MCF 10A (cell line): ENCODE results near the gene WWTR1. TPM values are rescaled to one million over a fixed set of nuclear protein-coding genes. Genes with fewer than 3 reads are reported as not detected.

ENCODE experiments used
- BruUV-seq: library from RNA; stranded (reverse); fragments of 400-500 nt; replicated peaks from 2 replicates; lab custom pipeline; 2021; lab: Mats Ljungman, UMichigan
- CTCF ChIA-PET: fragments of 300-600 bp; sonication (Branson Sonifier 250); formaldehyde crosslinking; extraction: SDS; loops from one replicate; lab custom pipeline; 2021; ENCODE audit warnings: antibody characterized with exemption, inconsistent platforms; lab: Yijun Ruan, JAX
- POLR2A ChIA-PET: fragments of 300-600, 350-650 bp; sonication (Branson Sonifier 250); formaldehyde crosslinking; extraction: SDS; loops from one replicate; lab custom pipeline; 2020; ENCODE audit warnings: antibody characterized with exemption, inconsistent platforms; lab: Yijun Ruan, JAX
- DNase-seq: peaks from one replicate; pipeline ENCODE4 v3.0.0-alpha.2; 2018; ENCODE audit not compliant: unreplicated experiment
- H3K27ac Mint-ChIP-seq: one replicate; pipeline ENCODE4 v1.8.0; 2022; ENCODE audit warnings: mild to moderate bottlenecking, low read depth, mixed read lengths; ENCODE audit not compliant: unreplicated experiment
- H3K27me3 Mint-ChIP-seq: one replicate; pipeline ENCODE4 v1.8.0; 2022; ENCODE audit warnings: mixed read lengths; ENCODE audit not compliant: insufficient read depth, unreplicated experiment
- H3K36me3 Mint-ChIP-seq: one replicate; pipeline ENCODE4 v1.8.0; 2022; ENCODE audit warnings: mild to moderate bottlenecking, moderate library complexity, mixed read lengths; ENCODE audit not compliant: insufficient read depth, unreplicated experiment
- H3K4me1 Mint-ChIP-seq: one replicate; pipeline ENCODE4 v1.8.0; 2022; ENCODE audit warnings: mixed read lengths; ENCODE audit not compliant: insufficient read depth, unreplicated experiment
- H3K4me3 Mint-ChIP-seq: one replicate; pipeline ENCODE4 v1.8.0; 2022; ENCODE audit warnings: mild to moderate bottlenecking, moderate library complexity, mixed read lengths; ENCODE audit not compliant: unreplicated experiment
- H3K9me3 Mint-ChIP-seq: one replicate; pipeline ENCODE4 v1.8.0; 2022; ENCODE audit warnings: mixed read lengths; ENCODE audit not compliant: unreplicated experiment
- intact Hi-C: fragments of 100-400 bp; cut with micrococcal nuclease; formaldehyde crosslinking; loops from 2 replicates; pipeline ENCODE4 v1.14.1; 2022
- total RNA-seq: library from RNA; stranded (reverse); gene quantifications from 2 replicates; pipeline ENCODE4 v1.2.3, GENCODE V29; 2022
- TF ChIP-seq, protein P1 (sequence below): fragments of 200-600 bp; IDR thresholded peaks from one replicate; pipeline ENCODE4 v1.8.0; 2022; ENCODE audit warnings: antibody characterized with exemption, mild to moderate bottlenecking; ENCODE audit not compliant: unreplicated experiment

The WWTR1 gene
- total RNA-seq, 1 experiment from 2014 or later = 52.9 TPM

DNA sequence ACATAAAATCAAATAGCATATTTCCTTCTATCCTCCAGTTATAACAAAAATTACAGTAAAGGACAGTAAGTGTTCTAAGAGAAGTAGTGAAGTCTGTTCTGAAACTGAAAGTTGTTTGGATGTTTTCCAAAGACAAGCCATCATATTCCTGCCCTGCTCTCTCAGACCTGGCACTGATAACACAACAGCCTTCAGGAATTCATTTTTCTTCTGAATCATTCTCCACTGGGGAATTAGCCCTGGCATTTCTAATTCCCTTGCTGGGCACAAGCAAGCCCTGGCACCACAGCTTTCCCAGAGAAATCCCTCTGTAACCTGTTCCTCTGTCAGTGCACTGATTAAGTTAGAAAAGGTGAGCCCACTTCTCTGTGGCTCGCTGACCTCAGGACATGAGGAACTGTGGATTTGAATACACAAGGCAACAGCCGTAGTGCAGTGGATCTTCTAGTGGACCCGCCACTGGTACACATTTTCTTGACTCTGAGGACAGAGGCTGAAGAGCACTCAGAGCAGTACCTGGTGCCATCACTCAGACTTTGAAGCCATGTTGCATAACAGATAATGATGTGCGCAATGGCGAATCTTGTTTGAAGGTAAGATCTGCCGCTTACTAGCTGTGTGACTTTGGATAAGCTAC is 61.6 kb downstream of the WWTR1 start:
- no peaks in the 10 kb centered on the region for H3K36me3 Mint-ChIP-seq
- TF ChIP-seq, protein P1, sequence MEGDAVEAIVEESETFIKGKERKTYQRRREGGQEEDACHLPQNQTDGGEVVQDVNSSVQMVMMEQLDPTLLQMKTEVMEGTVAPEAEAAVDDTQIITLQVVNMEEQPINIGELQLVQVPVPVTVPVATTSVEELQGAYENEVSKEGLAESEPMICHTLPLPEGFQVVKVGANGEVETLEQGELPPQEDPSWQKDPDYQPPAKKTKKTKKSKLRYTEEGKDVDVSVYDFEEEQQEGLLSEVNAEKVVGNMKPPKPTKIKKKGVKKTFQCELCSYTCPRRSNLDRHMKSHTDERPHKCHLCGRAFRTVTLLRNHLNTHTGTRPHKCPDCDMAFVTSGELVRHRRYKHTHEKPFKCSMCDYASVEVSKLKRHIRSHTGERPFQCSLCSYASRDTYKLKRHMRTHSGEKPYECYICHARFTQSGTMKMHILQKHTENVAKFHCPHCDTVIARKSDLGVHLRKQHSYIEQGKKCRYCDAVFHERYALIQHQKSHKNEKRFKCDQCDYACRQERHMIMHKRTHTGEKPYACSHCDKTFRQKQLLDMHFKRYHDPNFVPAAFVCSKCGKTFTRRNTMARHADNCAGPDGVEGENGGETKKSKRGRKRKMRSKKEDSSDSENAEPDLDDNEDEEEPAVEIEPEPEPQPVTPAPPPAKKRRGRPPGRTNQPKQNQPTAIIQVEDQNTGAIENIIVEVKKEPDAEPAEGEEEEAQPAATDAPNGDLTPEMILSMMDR = no peak
- ChIA-PET POLR2A (interaction anchor here (0.8 to 3.3 kb wide), 9 partner anchors 9 to 949 kb away, joined by 3 to 10 read pairs (median 4); partner anchors contain the start of gene WWTR1), CTCF (interaction anchor here (0.9 to 1.7 kb wide), 4 partner anchors 14 to 212 kb away, joined by 3 to 6 read pairs (median 4); no protein-coding TSS in a partner anchor)
- H3K4me1 Mint-ChIP-seq = peaks cover 12% of the 10 kb centered on the region
- BruUV-seq = no TSS peak
- no peaks in the 10 kb centered on the region for H3K9me3 Mint-ChIP-seq
- peak overlapping the region; percentile 39 for H3K4me3 Mint-ChIP-seq
- intact Hi-C loops = no loop called here
- DNase-seq = peak; percentile 64
- H3K27ac Mint-ChIP-seq = peak overlapping the region; percentile 51
- no peaks in the 10 kb centered on the region for H3K27me3 Mint-ChIP-seq

DNA sequence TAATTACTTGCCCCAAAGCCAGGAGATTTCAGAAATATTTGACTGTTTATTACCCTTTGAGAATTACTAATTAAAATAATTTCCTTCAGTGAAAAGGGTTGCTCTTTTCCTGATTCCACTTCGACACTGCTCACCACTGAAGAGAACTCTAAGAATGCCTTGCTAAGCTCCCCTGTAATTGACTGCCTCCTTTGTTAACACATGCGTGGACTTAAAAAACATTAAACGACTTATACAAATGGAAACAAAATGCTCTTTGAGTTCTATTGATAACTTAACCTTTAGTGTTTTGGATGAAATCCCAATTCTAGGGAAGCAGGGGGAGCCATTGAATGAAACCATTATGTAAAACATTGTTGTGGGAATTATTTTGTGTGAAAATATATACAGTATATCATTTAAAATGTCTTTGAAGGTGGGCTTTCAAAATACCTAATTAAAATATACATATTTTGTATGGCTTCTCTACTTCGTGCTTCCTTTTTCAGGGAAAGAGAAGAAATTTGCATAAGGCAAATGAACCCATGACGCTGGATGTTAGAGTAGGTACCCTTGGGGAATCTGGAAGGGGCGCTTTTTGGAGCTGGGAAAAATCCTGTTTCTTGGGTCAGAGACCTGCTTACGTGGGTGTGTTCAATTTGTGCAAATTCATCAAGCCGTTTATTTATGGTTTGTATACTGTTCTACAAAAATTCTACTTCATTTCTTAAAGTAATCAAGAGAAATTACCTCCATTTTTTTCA is 64.2 kb downstream of the WWTR1 start:
- no peak overlapping the region for H3K4me3 Mint-ChIP-seq
- TF ChIP-seq, protein P1 = no peak
- intact Hi-C loops = no loop called here
- peaks cover 22% of the 10 kb centered on the region for H3K4me1 Mint-ChIP-seq
- no peak overlapping the region for H3K27ac Mint-ChIP-seq
- ChIA-PET CTCF (interaction anchor here (0.6 to 1.0 kb wide), 4 partner anchors 11 to 114 kb away, joined by 3 read pairs; no protein-coding TSS in a partner anchor), POLR2A (no interaction called here)
- H3K27me3 Mint-ChIP-seq = no peaks in the 10 kb centered on the region
- DNase-seq = no peak
- no peaks in the 10 kb centered on the region for H3K9me3 Mint-ChIP-seq
- no peaks in the 10 kb centered on the region for H3K36me3 Mint-ChIP-seq
- BruUV-seq = no TSS peak

DNA sequence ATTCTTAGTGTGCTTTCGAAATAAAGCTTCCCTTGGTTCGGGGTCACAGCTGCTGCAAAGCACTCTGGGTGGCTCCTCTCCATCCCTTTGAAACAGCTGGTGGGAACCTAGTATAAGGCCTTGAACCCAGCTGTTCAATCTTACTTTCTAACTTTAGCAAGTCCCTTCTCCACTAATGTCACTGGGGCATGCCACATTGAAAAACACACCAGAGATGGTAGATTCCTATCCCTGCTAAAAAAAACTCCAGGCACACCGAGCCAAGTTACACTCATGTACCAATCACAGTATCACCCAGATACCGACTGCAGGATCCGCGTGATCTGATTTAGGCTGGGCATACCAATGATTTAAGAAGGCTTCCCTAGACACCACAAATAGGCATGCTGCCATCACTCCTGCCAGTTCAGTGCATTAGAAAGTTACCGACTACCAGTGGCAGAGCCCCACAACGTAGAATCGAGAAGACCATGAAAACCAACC is 65.0 kb downstream of the WWTR1 start:
- H3K36me3 Mint-ChIP-seq = no peaks in the 10 kb centered on the region
- POLR2A ChIA-PET = interaction anchor here (0.6 to 1.8 kb wide), 4 partner anchors 11 to 65 kb away, joined by 3 to 7 read pairs (median 4); partner anchors contain the start of gene WWTR1
- H3K27me3 Mint-ChIP-seq = no peaks in the 10 kb centered on the region
- H3K4me3 Mint-ChIP-seq = no peak overlapping the region
- no TSS peak for BruUV-seq
- no peaks in the 10 kb centered on the region for H3K9me3 Mint-ChIP-seq
- no peak overlapping the region for H3K27ac Mint-ChIP-seq
- intact Hi-C loops = no loop called here
- CTCF ChIA-PET = interaction anchor here (0.7 kb wide), 1 partner anchor 24 kb away, joined by 3 read pairs; no protein-coding TSS in a partner anchor
- DNase-seq = no peak
- TF ChIP-seq, protein P1 = no peak
- peaks cover 25% of the 10 kb centered on the region for H3K4me1 Mint-ChIP-seq
